Psoas muscle (tissue), 8 donors: Measurements from ENCODE around the gene ZRANB3. TPM values are rescaled to one million over a fixed set of nuclear protein-coding genes. Genes with fewer than 3 reads are reported as not detected.
"Not testable (repeated sequence)": the region's sequence is repeated elsewhere in the genome, so short reads cannot be mapped to it uniquely, and the experiment has no call there.

Source experiments
- ATAC-seq, 4 donors: fragments of 200-7000 bp; cut with Tn5 transposase; one replicate each; pipeline ENCODE4 v1.9.1; 2020; ENCODE audit warnings: moderate library complexity in 3 of 4, mild to moderate bottlenecking in 2 of 4
- DNase-seq, 2 donors: peaks; one replicate each; pipeline ENCODE4 v3.0.0-alpha.2; 2020
- H3K27ac ChIP-seq: fragments of 200-600 bp; one replicate; pipeline ENCODE4 v1.8.0; 2022
- H3K27me3 ChIP-seq, 3 donors: fragments of 200-600 bp in 1 of 3; one replicate each; pipeline versions ENCODE4 v1.6.1 to v1.8.0; 2013 to 2022; ENCODE audit warnings: low read length in 2 of 3, mild to moderate bottlenecking in 2 of 3, moderate library complexity in 1 of 3; ENCODE audit not compliant: insufficient read depth in 3 of 3
- H3K36me3 ChIP-seq, 2 donors: fragments of 200-600 bp in 1 of 2; one replicate each; pipeline versions ENCODE4 v1.6.1 to v1.8.0; 2013 to 2022; ENCODE audit warnings: low read depth in 1 of 2, mild to moderate bottlenecking in 1 of 2, moderate library complexity in 1 of 2; ENCODE audit not compliant: insufficient read depth in 1 of 2
- H3K4me1 ChIP-seq: fragments of 200-600 bp; one replicate; pipeline ENCODE4 v1.8.0; 2022
- H3K4me3 ChIP-seq: fragments of 200-600 bp; one replicate; pipeline ENCODE4 v1.8.0; 2022; ENCODE audit warnings: mild to moderate bottlenecking
- H3K9me3 ChIP-seq: fragments of 200-600 bp; one replicate; pipeline ENCODE4 v1.8.0; 2022
- WGBS, 3 donors: extraction: QIAGEN DNeasy Blood & Tissue Kit; methylation state at CpG; one replicate each; pipeline versions ENCODE4 v1.1.6 to v1.1.7; 2013; 5-methylcytosine and 5-hydroxymethylcytosine counted together
- intact Hi-C, 2 donors: fragments of 100-400 bp; cut with DNase I; formaldehyde crosslinking; loops; one replicate each; pipeline versions ENCODE4 v1.11.0 to v1.14.2; 2022
- polyA plus RNA-seq, 3 donors: library from polyadenylated mRNA; stranded (reverse); fragments of 200-250 nt; gene quantifications; one replicate each; pipeline ENCODE4 v1.2.3, GENCODE V29; 2013
- total RNA-seq, 4 donors: library from RNA; stranded (reverse); fragmentation: NEBNext Ultra II Directional in 2 of 4; extraction: Animal tissue kit (Norgen Biotek cat#: 25700) in 2 of 4; gene quantifications; one replicate each; pipeline versions ENCODE4 v1.2.1 to v1.2.4, GENCODE V29; 2021 to 2023
- TF ChIP-seq, protein P1 (sequence below): fragments of 200-600 bp; IDR thresholded peaks from one replicate; pipeline ENCODE4 v1.8.0; 2022; ENCODE audit warnings: antibody characterized with exemption
- donor health status: healthy with polysubstance abuse.
- donor health status: DM: no; HTN: no; CAD: no; lungs with moderate emphysema.
- donor health status: Bipolar disorder and iron deficiency.
- donor health status: healthy.
- donor health status: DM: yes; HTN: yes; CAD: no.
- donor health status: DM: no; HTN: no; CAD: no.
- donor health status: DM: no; HTN: no; CAD: no.
- donor health status: DM: yes; HTN: yes; CAD: no.

The ZRANB3 gene
- total and polyA plus RNA-seq, 7 donors: 1.3 to 6.4 (median 4.0) TPM

- ATAC-seq: no peak
- WGBS, 3 donors: 94 to 100% (median 99%) methylated on average over 1 of the region's 1 CpG
Measured at GRCh38 chr2:135454608-135455007, 76.4 kb downstream of the ZRANB3 start.

DNA sequence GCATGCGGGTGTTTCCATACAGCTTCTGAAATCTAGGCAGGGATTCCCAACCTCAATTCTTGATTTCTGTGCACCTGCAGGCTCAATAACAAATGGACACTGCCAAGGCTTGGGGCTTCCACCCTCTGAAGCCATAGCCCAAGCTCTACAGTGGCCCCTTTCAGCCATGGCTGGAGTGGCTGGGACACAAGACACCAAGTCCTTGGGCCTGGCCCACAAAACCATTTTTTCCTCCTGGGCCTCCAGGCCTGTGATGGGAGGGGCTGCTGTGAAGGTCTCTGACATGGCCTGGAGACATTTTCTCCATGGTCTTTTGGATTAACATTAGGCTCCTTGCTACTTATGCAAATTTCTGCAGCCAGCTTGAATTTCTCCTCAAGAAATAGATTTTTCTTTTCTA is 78.0 kb downstream of the ZRANB3 start:
- DNase-seq, intact Hi-C loops, H3K4me3 ChIP-seq, H3K9me3 ChIP-seq, H3K36me3 ChIP-seq, ATAC-seq, H3K27ac ChIP-seq, H3K27me3 ChIP-seq, H3K4me1 ChIP-seq: not testable (repeated sequence)
- WGBS, 3 donors: 90 to 100% (median 96%) methylated on average over 1 of the region's 1 CpG

More at GRCh38 chr2:135454608-135455007, 76.4 kb downstream of the ZRANB3 start:
- DNase-seq: no peak
- no peaks in the 10 kb centered on the region for H3K36me3 ChIP-seq
- H3K27me3 ChIP-seq: no peaks in the 10 kb centered on the region
- no peak overlapping the region for H3K4me3 ChIP-seq
- H3K9me3 ChIP-seq: peaks cover 7% of the 10 kb centered on the region
- no peaks in the 10 kb centered on the region for H3K4me1 ChIP-seq
- no peak overlapping the region for H3K27ac ChIP-seq
- intact Hi-C loops: no loop called here
- TF ChIP-seq, protein P1, sequence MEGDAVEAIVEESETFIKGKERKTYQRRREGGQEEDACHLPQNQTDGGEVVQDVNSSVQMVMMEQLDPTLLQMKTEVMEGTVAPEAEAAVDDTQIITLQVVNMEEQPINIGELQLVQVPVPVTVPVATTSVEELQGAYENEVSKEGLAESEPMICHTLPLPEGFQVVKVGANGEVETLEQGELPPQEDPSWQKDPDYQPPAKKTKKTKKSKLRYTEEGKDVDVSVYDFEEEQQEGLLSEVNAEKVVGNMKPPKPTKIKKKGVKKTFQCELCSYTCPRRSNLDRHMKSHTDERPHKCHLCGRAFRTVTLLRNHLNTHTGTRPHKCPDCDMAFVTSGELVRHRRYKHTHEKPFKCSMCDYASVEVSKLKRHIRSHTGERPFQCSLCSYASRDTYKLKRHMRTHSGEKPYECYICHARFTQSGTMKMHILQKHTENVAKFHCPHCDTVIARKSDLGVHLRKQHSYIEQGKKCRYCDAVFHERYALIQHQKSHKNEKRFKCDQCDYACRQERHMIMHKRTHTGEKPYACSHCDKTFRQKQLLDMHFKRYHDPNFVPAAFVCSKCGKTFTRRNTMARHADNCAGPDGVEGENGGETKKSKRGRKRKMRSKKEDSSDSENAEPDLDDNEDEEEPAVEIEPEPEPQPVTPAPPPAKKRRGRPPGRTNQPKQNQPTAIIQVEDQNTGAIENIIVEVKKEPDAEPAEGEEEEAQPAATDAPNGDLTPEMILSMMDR: no peak

DNA sequence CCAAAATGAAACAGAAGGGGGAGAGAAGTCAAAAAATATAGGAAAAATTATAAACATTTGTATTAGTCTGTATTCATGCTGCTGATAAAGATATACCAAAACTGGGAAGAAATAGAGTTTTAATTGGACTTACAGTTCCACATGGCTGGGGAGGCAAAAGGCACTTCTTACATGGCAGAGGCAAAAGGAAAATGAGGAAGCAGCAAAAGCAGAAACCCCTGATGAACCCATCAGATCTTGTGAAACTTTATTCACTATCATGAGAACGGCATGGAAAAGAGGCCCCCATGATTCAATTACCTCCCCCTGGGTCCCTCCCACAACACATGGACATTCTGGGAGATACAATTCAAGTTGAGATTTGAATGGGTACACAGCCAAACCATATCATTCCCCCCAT is 79.1 kb downstream of the ZRANB3 start:
- Histone ChIP-seq H3K36me3 (no peaks in the 10 kb centered on the region), H3K4me1 (no peaks in the 10 kb centered on the region), H3K4me3 (no peak overlapping the region), H3K9me3 (peaks cover 3% of the 10 kb centered on the region), H3K27ac (no peak overlapping the region), H3K27me3 (no peaks in the 10 kb centered on the region)
- intact Hi-C loops: no loop called here
- TF ChIP-seq, protein P1: no peak
- DNase-seq (no peak), ATAC-seq (no peak)
- WGBS, 3 donors: 89 to 95% (median 93%) methylated on average over 1 of the region's 1 CpG

- H3K9me3 ChIP-seq, H3K27ac ChIP-seq, H3K4me3 ChIP-seq, DNase-seq, H3K27me3 ChIP-seq, intact Hi-C loops, H3K4me1 ChIP-seq, ATAC-seq, H3K36me3 ChIP-seq: not testable (repeated sequence)
- 93 to 97% (median 95%) methylated on average over 5 of the region's 5 CpGs for WGBS, 3 donors
Measured at GRCh38 chr2:135443013-135443412, 88.0 kb downstream of the ZRANB3 start.

DNA sequence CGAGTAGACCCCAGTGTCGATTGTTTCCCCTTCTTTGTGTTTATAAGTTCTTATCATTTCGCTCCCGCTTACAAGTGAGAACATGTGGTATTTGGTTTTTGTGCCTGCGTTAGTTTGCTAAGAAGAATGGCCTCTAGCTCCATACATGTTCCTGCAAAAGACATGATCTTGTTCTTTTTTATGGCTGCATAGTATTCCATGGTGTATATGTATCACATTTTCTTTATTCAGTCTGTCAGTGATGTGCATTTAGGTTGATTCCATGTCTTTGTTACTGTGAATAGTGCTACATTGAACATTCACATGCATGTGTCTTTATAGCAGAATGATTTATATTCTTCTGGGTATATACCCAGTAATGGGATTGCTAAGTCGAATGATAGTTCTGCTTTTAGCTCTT is 95.9 kb downstream of the ZRANB3 start:
- DNase-seq, H3K4me1 ChIP-seq, H3K4me3 ChIP-seq, intact Hi-C loops, H3K27ac ChIP-seq, H3K36me3 ChIP-seq, ATAC-seq, H3K9me3 ChIP-seq, H3K27me3 ChIP-seq: not testable (repeated sequence)
- WGBS, 3 donors: 96 to 97% (median 96%) methylated on average over 6 of the region's 6 CpGs

DNA sequence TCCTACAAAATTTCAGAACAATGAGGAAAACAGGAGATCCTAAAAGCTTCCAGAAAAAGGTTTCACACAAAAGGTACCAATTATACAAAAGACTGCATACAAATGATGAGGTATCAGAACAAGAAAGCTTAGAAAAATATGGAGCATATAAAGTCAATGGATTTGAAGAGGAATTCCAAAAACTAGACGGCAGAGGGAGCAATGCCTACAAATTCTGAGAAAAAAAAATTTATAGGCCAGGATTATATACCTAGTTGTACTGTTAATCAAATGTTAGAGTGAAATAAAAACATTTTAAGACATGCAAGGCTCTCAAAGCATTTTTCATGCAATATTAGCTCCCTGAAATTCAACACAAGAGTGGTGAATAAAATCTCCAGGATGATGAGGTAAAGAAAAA is 106.2 kb downstream of the ZRANB3 start:
- no peak for DNase-seq
- TF ChIP-seq, protein P1: no peak
- no peak overlapping the region for H3K4me3 ChIP-seq
- no peak overlapping the region for H3K27ac ChIP-seq
- H3K36me3 ChIP-seq: no peaks in the 10 kb centered on the region
- 67 to 82% (median 72%) methylated on average over 1 of the region's 1 CpG for WGBS, 3 donors
- H3K27me3 ChIP-seq: no peaks in the 10 kb centered on the region
- intact Hi-C loops: no loop called here
- no peak for ATAC-seq
- H3K9me3 ChIP-seq: peaks cover 6% of the 10 kb centered on the region
- no peaks in the 10 kb centered on the region for H3K4me1 ChIP-seq
